Esophagus muscularis mucosa (tissue), 3 donors: ENCODE results near the gene IKZF2.

Experiments
- POLR2A ChIP-seq: fragments of 450-650 bp; IDR thresholded peaks from one replicate; pipeline ENCODE4 v1.6.1; 2017; ENCODE audit warnings: antibody characterized with exemption, moderate library complexity, mild to moderate bottlenecking, low read depth
- POLR2AphosphoS5 ChIP-seq, 2 donors: sonication (generic); formaldehyde crosslinking; IDR thresholded peaks; one replicate each; pipeline ENCODE4 v1.6.1; 2017; ENCODE audit warnings: antibody characterized with exemption in 2 of 2
- TF ChIP-seq, protein P1 (sequence below), 3 experiments: fragments of 200-600 bp in 2 of 3; fragments of 450-650 bp in 1 of 3; sonication (generic) in 2 of 3; IDR thresholded peaks; one replicate each; pipeline ENCODE4 v1.5.1; 2017 to 2019; ENCODE audit warnings: antibody characterized with exemption in 3 of 3, mild to moderate bottlenecking in 2 of 3, moderate library complexity in 1 of 3

DNA sequence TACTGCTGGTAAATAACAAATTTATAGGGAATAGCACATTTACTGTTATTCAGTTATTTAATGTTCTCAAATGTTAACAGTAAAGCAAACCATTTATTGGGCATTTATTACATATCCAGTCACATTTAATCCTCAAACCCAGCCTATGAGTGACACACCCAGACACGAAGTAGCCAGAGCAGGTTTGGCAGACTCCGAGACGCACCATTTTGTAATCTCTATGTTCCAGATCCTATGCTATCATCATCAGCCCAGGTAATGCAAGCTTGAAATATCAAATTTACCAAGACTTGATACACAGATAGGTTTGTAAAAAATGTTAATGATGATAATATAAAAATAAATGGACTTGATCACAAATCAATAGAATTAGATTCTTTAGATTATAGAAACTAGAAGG, 131.1 kb downstream of the IKZF2 start:
- TF ChIP-seq, protein P1, sequence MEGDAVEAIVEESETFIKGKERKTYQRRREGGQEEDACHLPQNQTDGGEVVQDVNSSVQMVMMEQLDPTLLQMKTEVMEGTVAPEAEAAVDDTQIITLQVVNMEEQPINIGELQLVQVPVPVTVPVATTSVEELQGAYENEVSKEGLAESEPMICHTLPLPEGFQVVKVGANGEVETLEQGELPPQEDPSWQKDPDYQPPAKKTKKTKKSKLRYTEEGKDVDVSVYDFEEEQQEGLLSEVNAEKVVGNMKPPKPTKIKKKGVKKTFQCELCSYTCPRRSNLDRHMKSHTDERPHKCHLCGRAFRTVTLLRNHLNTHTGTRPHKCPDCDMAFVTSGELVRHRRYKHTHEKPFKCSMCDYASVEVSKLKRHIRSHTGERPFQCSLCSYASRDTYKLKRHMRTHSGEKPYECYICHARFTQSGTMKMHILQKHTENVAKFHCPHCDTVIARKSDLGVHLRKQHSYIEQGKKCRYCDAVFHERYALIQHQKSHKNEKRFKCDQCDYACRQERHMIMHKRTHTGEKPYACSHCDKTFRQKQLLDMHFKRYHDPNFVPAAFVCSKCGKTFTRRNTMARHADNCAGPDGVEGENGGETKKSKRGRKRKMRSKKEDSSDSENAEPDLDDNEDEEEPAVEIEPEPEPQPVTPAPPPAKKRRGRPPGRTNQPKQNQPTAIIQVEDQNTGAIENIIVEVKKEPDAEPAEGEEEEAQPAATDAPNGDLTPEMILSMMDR (IDR thresholded peaks at IDR 0.05): no peak
- TF ChIP-seq POLR2AphosphoS5 (IDR thresholded peaks at IDR 0.05): no peak
- TF ChIP-seq POLR2A: no peak
